ENCODE data around the gene DENND6B.

GRCh38 chr22:50289151-50289941, 37.5 kb downstream of the DENND6B start:
- TF ChIP-seq CTCF (conservative IDR thresholded peaks at IDR 0.05), result no peak
- TF ChIP-seq EZH2 (IDR thresholded peaks at IDR 0.05; ENCODE audit: low read depth), result no peak
